Ascending aorta (tissue), 2 donors: ENCODE measurements around the gene SMG6. TPM values are rescaled to one million over a fixed set of nuclear protein-coding genes. Genes with fewer than 3 reads are reported as not detected.
A peak's percentile ranks its signal among the peaks of the same experiment; 100 is the strongest.
"Not testable (repeated sequence)": the region's sequence is repeated elsewhere in the genome, so short reads cannot be mapped to it uniquely, and the experiment has no call there.

Source experiments
- DNase-seq, 2 donors: peaks; one replicate each; pipeline ENCODE4 v3.0.0-alpha.2; 2019; ENCODE audit warnings: low spot score in 2 of 2
- H3K27ac ChIP-seq, 2 donors: fragments of 200-600 bp; sonication (generic); one replicate each; pipeline ENCODE4 v1.5.1; 2016 to 2017; ENCODE audit warnings: mild to moderate bottlenecking in 1 of 2
- H3K27me3 ChIP-seq: fragments of 200-600 bp; sonication (generic); one replicate; pipeline ENCODE4 v1.5.1; 2017
- H3K36me3 ChIP-seq, 2 donors: fragments of 200-600 bp; sonication (generic); one replicate each; pipeline ENCODE4 v1.5.1; 2016
- H3K4me1 ChIP-seq, 2 donors: fragments of 200-600 bp; sonication (generic); one replicate each; pipeline ENCODE4 v1.5.1; 2016 to 2017; ENCODE audit warnings: mild to moderate bottlenecking in 1 of 2
- H3K4me3 ChIP-seq, 2 donors: fragments of 200-600 bp; sonication (generic); one replicate each; pipeline ENCODE4 v1.5.1; 2016 to 2017; ENCODE audit warnings: mild to moderate bottlenecking in 1 of 2
- H3K9me3 ChIP-seq, 2 donors: fragments of 200-600 bp; sonication (generic); one replicate each; pipeline ENCODE4 v1.5.1; 2016
- CTCF ChIP-seq, 3 experiments: fragments of 200-600 bp in 2 of 3; fragments of 450-650 bp in 1 of 3; sonication (generic) in 2 of 3; IDR thresholded peaks; one replicate each; pipeline ENCODE4 v1.5.1; 2016 to 2019; ENCODE audit warnings: antibody characterized with exemption in 3 of 3, mild to moderate bottlenecking in 1 of 3, moderate library complexity in 1 of 3
- intact Hi-C: fragments of 100-400 bp; cut with DNase I; formaldehyde crosslinking; loops from one replicate; pipeline ENCODE4 v1.15.1; 2023
- total RNA-seq: library from RNA; depleted of rRNA; stranded (reverse); fragments of >200 nt; gene quantifications from one replicate; pipeline ENCODE4 v1.1.0, GENCODE V29; 2016

The SMG6 gene
- total RNA-seq, 1 donor from 2014 or later = 50.8 TPM

GRCh38 chr17:2203818-2204217 lies 99.8 kb downstream of the SMG6 start:
- peaks cover 0 to 17% of the 10 kb centered on the region in 2 donors for H3K4me1 ChIP-seq
- no peaks in the 10 kb centered on the region for H3K36me3 ChIP-seq
- TF ChIP-seq CTCF (IDR thresholded peaks at IDR 0.05) = no peak
- no peaks in the 10 kb centered on the region for H3K9me3 ChIP-seq
- H3K27ac ChIP-seq = no peak overlapping the region
- no peaks in the 10 kb centered on the region for H3K27me3 ChIP-seq
- intact Hi-C loops = no loop called here
- peak in 1 of 2 donors; percentile 22 for DNase-seq
- H3K4me3 ChIP-seq = no peak overlapping the region

GRCh38 chr17:2202996-2203575 lies 100.5 kb downstream of the SMG6 start:
- peak overlapping the region in 1 of 2 donors; percentile 59 for H3K27ac ChIP-seq
- H3K27me3 ChIP-seq = no peaks in the 10 kb centered on the region
- intact Hi-C loops = no loop called here
- H3K4me3 ChIP-seq = no peak overlapping the region
- H3K4me1 ChIP-seq = peaks cover 0 to 16% of the 10 kb centered on the region in 2 donors
- DNase-seq = peak in 1 of 2 donors; percentile 55
- no peak for TF ChIP-seq CTCF (IDR thresholded peaks at IDR 0.05)
- no peaks in the 10 kb centered on the region for H3K36me3 ChIP-seq
- no peaks in the 10 kb centered on the region for H3K9me3 ChIP-seq

GRCh38 chr17:2202302-2202995 lies 101.1 kb downstream of the SMG6 start:
- DNase-seq = peak in 1 of 2 donors; percentile 38
- H3K4me3 ChIP-seq = no peak overlapping the region
- H3K27ac ChIP-seq = peak overlapping the region in 1 of 2 donors; percentile 59
- H3K36me3 ChIP-seq = no peaks in the 10 kb centered on the region
- peaks cover 0 to 10% of the 10 kb centered on the region in 2 donors for H3K4me1 ChIP-seq
- H3K27me3 ChIP-seq = no peaks in the 10 kb centered on the region
- TF ChIP-seq CTCF (IDR thresholded peaks at IDR 0.05) = no peak
- no peaks in the 10 kb centered on the region for H3K9me3 ChIP-seq
- intact Hi-C loops = no loop called here

GRCh38 chr17:2199386-2199785 lies 104.2 kb downstream of the SMG6 start:
- H3K9me3 ChIP-seq, DNase-seq, H3K27ac ChIP-seq, H3K27me3 ChIP-seq, H3K4me3 ChIP-seq, H3K36me3 ChIP-seq, intact Hi-C loops, H3K4me1 ChIP-seq: not testable (repeated sequence)

GRCh38 chr17:2198927-2199326 lies 104.7 kb downstream of the SMG6 start:
- intact Hi-C loops = no loop called here
- no peaks in the 10 kb centered on the region for H3K9me3 ChIP-seq
- no peaks in the 10 kb centered on the region for H3K36me3 ChIP-seq
- H3K4me3 ChIP-seq = no peak overlapping the region
- H3K27ac ChIP-seq = no peak overlapping the region
- DNase-seq = no peak
- H3K4me1 ChIP-seq = peaks cover 0 to 6% of the 10 kb centered on the region in 2 donors
- H3K27me3 ChIP-seq = no peaks in the 10 kb centered on the region
- TF ChIP-seq CTCF (IDR thresholded peaks at IDR 0.05) = no peak

GRCh38 chr17:2197271-2197670 lies 106.3 kb downstream of the SMG6 start:
- Histone ChIP-seq H3K4me1 (peaks cover 0 to 7% of the 10 kb centered on the region in 2 donors), H3K36me3 (no peaks in the 10 kb centered on the region), H3K9me3 (no peaks in the 10 kb centered on the region), H3K4me3 (no peak overlapping the region), H3K27ac (no peak overlapping the region), H3K27me3 (no peaks in the 10 kb centered on the region)
- intact Hi-C loops = no loop called here
- no peak for TF ChIP-seq CTCF (IDR thresholded peaks at IDR 0.05)
- DNase-seq = no peak
